Skeletal muscle satellite cell (primary cell): ENCODE results near the gene ABHD11.

Source experiments
- H3K27me3 ChIP-seq: 2 replicates; pipeline ENCODE4 v1.7.0; 2013; ENCODE audit warnings: low read length; ENCODE audit not compliant: control insufficient read depth, insufficient read depth
- H3K36me3 ChIP-seq: 2 replicates; pipeline ENCODE4 v1.7.0; 2013; ENCODE audit warnings: mild to moderate bottlenecking, control low read depth, low read length; ENCODE audit not compliant: insufficient read depth
- H3K4me1 ChIP-seq: 2 replicates; pipeline ENCODE4 v1.7.0; 2013; ENCODE audit warnings: low read length; ENCODE audit not compliant: control insufficient read depth, insufficient read depth
- H3K4me2 ChIP-seq: 2 replicates; pipeline ENCODE4 v1.7.0; 2013; ENCODE audit warnings: mild to moderate bottlenecking, low read length
- H3K4me3 ChIP-seq: 2 replicates; pipeline ENCODE4 v1.7.0; 2013; ENCODE audit warnings: low read length
- H3K9ac ChIP-seq: 2 replicates; pipeline ENCODE4 v1.7.0; 2013; ENCODE audit warnings: mild to moderate bottlenecking, low read depth, low read length, moderate library complexity
- H3K9me3 ChIP-seq: replicated peaks from 2 replicates; pipeline ENCODE4 v1.7.0; 2013; ENCODE audit warnings: mild to moderate bottlenecking, control low read depth, low read length

ABHD11 gene

DNA sequence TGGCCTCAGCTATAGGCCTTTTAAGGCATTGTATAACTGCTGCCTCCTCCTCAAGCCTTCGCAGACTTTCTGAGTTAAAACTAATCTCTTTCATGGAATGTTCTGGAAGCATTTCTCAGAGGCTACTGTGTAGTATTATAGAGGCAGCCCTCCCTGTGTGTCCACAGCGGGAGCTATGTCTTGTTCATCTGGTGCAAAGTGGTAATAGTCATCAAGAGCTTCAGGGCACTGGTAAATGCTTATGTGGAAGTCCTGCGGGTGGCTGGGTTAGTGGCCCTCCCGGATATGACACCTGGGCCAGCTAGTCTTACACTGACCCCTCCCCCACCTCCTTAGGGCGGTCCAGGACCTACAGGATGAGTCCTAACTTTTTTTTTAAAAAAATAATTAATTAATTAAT is 2.2 kb upstream of the ABHD11 start:
- Histone ChIP-seq H3K36me3 (peaks cover 18% of the 10 kb centered on the region), H3K4me2 (no peak overlapping the region), H3K27me3 (no peaks in the 10 kb centered on the region), H3K9me3 (no peaks in the 10 kb centered on the region), H3K9ac (no peak overlapping the region), H3K4me3 (no peak overlapping the region), H3K4me1 (peaks cover 12% of the 10 kb centered on the region)

DNA sequence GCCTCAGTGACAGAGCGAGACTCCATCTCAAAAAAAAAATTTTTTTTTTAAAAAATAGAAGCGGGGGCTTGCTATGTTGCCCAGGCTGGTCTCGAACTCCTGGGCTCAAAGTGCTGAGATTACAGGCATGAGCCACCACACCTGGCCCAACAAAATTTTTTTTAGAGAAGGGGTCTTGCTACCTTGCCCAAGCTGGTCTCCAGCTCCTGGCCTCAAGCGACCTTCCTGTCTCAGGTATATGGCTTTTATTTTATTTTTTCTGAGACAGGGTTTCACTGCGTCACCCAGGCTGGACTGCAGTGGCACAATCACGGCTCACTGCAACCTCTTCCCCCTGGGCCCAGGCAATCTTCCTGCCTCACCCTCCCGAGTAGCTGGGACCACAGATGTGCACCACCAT is 1.6 kb upstream of the ABHD11 start:
- Histone ChIP-seq H3K9ac (no peak overlapping the region), H3K9me3 (no peaks in the 10 kb centered on the region), H3K4me1 (peaks cover 16% of the 10 kb centered on the region), H3K36me3 (peaks cover 20% of the 10 kb centered on the region), H3K27me3 (no peaks in the 10 kb centered on the region), H3K4me2 (no peak overlapping the region), H3K4me3 (no peak overlapping the region)

DNA sequence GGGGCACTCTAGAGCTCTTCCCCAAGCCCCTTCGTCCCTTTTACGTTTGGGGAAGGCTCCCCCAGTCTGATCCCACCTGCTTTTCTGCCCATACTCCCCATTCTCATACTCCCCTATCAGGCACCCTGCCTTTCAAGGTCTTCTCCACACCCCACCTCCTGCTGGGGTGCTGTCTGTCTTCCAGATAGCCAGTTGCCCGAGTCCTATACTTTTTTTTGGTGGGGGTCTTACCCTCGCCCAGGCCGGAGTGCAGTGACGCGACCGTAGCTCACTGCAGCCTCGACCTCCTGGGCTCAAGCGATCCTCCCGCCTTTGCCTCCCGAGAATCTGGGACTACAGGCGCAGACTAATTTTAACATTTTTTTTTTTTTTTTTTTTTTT is 775 bp upstream of the ABHD11 start:
- Histone ChIP-seq H3K4me1 (peaks cover 20% of the 10 kb centered on the region), H3K4me2 (peak overlapping the region; percentile 97), H3K36me3 (peaks cover 20% of the 10 kb centered on the region), H3K4me3 (peak overlapping the region; percentile 100), H3K9me3 (no peaks in the 10 kb centered on the region), H3K9ac (peak overlapping the region; percentile 90), H3K27me3 (no peaks in the 10 kb centered on the region)

DNA sequence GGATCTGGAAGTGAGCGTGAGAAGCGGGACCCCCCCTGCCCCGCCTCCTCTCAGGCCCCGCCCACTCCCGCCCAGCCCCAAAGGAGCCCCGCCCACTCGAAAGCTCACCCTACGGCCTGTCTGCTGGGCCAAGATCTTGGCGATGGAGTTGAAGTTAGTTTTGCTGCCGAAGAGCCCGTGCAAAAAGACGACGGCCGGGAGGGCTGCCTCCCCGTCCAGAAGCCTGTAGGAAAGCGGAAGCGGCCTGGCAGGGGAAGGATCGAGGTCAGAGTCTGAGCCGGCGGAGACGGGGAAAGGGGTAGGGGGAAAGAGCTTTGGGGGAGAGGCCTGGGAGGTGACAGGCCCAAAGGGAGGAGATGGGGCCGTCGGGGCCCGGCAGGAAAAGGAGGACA is 386 bp downstream of the ABHD11 start:
- Histone ChIP-seq H3K9ac (peak overlapping the region; percentile 90), H3K9me3 (no peaks in the 10 kb centered on the region), H3K4me3 (peak overlapping the region; percentile 100), H3K36me3 (peaks cover 20% of the 10 kb centered on the region), H3K27me3 (no peaks in the 10 kb centered on the region), H3K4me1 (peaks cover 20% of the 10 kb centered on the region), H3K4me2 (peak overlapping the region; percentile 97)

DNA sequence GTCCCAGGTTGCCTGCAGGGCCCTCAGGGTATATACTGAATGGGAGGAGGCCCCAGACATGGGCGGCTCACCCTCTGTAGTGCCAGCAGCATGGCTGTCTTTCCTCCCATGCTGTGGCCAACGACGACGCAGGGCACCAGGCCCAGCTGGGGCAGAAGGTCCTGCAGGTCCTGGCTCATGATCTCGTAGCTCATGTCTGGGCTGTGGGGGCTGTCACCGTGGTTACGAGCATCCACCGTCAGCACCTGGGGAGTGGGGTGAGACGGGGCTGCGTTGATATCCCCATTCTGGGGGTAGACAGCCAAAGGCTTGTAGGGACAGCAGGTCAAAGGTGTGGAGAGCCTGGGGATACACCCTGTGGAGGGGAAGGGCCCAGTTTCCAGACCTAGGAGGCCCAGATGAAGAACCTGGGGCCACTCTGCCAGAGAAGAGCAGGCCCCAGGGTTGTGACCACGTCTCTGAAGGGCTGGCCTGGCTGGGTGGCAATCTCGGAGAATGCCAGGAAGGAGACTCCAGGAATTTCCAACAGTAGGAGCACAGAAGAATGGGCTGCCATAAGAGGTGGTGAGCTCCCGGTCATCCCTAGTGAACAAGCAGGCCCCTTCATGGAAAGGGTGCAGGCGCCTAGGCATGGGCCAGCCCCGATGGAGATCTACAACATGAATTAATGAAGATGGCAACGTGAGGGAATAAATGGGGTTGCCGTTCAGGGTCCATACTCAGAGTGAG is 947 bp downstream of the ABHD11 start:
- peak overlapping the region; percentile 90 for H3K9ac ChIP-seq
- peak overlapping the region; percentile 97 for H3K4me2 ChIP-seq
- no peaks in the 10 kb centered on the region for H3K27me3 ChIP-seq
- peak overlapping the region; percentile 100 for H3K4me3 ChIP-seq
- peaks cover 20% of the 10 kb centered on the region for H3K36me3 ChIP-seq
- H3K9me3 ChIP-seq, result no peaks in the 10 kb centered on the region
- H3K4me1 ChIP-seq, result peaks cover 20% of the 10 kb centered on the region

DNA sequence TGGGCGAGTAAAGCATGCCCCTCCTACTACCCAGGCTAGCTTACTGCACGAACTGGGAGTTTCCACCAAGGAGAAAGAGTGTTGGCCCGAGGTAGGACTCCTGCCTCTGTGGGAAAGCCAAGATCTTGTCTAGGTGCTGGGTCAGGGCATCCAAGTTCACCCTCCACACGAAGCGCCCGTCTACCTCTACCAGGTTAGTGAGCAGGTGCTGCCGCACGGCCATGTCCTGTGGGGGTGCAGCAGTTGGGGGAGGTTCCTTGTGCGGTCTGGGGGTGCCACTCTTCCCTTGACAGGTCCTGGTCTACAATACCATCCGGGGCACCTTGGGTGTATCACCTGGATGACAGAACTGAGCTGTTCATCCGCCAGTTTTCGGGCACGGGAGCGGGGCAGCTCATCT is 1.7 kb downstream of the ABHD11 start:
- no peaks in the 10 kb centered on the region for H3K27me3 ChIP-seq
- H3K9me3 ChIP-seq, result no peaks in the 10 kb centered on the region
- H3K36me3 ChIP-seq, result peaks cover 20% of the 10 kb centered on the region
- H3K4me1 ChIP-seq, result peaks cover 20% of the 10 kb centered on the region
- no peak overlapping the region for H3K4me3 ChIP-seq
- H3K4me2 ChIP-seq, result no peak overlapping the region
- H3K9ac ChIP-seq, result no peak overlapping the region

DNA sequence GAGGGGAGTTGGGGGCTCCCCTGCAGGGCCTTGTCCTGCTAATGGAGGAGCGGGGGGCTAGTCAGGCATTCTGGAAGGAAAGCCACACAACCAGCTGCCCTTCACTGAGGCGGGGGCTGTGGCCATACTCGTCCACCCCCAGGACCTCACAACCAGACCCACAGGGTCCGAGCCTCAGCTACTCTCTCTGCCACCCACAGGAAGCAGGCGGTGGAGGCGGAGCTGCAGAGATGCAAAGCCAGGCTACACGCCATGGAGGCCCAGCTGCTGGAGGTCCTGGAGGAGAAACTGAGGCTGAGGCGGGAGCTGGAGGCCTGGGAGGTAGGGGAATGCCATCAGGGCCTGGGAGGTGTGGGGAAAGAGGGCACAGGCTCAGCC is 3.1 kb downstream of the ABHD11 start:
- H3K27me3 ChIP-seq, result no peaks in the 10 kb centered on the region
- peaks cover 20% of the 10 kb centered on the region for H3K36me3 ChIP-seq
- no peaks in the 10 kb centered on the region for H3K9me3 ChIP-seq
- H3K4me3 ChIP-seq, result no peak overlapping the region
- H3K9ac ChIP-seq, result no peak overlapping the region
- H3K4me2 ChIP-seq, result no peak overlapping the region
- H3K4me1 ChIP-seq, result peaks cover 20% of the 10 kb centered on the region

DNA sequence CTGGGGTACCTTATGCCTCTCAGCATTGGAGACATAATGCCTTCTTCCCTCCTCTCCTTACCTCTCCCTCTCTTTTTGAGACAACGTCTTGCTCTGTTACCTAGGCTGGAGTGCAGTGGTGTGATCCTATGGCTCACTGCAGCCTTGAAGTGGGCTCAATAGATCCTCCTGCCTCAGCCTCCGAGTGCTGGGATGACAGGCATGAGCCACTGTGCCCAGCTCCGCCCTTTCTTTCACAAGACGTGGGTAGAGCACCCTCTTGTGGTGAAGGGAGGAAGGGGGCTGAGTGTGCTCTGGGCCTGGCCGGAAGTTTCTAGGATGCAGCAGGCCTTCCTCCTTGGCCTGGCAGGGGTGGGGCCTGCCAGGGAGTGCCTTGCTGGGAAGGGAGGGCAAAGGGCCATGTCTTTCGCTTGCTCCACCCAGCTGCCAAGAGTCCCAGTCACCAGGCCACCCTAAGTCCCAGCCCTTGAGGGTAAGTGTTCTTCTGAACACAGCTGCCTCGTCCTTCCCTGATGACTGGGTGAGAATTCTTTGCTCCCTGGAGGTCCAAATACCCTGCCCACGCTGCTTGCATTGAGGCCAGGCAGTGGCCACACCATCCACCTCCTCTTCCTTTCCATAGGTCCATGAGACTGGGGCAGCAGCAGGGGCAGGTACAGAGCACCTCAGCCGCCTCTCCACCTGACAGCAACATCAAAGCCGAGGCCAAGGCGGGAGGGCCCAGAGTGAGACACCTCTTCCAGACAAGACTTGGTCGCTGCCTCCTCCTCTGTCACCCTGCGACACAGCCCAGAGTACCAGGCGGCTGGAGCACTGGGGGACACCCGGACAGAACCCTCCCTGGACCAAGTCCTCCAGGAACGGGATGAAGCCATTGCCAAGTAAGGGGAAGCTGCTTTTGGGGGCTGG is 3.7 kb downstream of the ABHD11 start:
- Histone ChIP-seq H3K4me3 (no peak overlapping the region), H3K9me3 (no peaks in the 10 kb centered on the region), H3K27me3 (no peaks in the 10 kb centered on the region), H3K4me1 (peaks cover 20% of the 10 kb centered on the region), H3K36me3 (peaks cover 20% of the 10 kb centered on the region), H3K9ac (peak overlapping the region; percentile 18), H3K4me2 (no peak overlapping the region)

DNA sequence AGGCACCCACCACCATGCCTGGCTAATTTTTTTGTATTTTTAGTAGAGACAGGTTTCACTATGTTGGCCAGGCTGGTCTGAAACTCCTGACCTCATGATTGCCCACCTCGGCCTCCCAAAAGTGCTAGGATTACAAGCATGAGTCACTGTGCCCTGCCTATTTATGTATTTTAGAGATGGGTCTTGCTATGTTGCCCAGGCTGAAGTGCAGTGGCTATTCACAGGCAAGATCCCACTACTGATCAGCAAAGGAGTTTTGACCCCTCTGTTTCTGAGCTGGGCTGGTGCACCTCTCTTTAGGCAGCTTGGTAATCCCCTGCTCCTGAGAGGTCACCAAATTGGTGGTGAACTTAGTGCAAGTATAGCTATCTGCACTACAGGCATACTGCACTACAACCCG is 6.2 kb downstream of the ABHD11 start:
- Histone ChIP-seq H3K9me3 (no peaks in the 10 kb centered on the region), H3K4me1 (peaks cover 9% of the 10 kb centered on the region), H3K36me3 (peaks cover 17% of the 10 kb centered on the region), H3K4me3 (no peak overlapping the region), H3K9ac (no peak overlapping the region), H3K27me3 (peaks cover 3% of the 10 kb centered on the region), H3K4me2 (no peak overlapping the region)

DNA sequence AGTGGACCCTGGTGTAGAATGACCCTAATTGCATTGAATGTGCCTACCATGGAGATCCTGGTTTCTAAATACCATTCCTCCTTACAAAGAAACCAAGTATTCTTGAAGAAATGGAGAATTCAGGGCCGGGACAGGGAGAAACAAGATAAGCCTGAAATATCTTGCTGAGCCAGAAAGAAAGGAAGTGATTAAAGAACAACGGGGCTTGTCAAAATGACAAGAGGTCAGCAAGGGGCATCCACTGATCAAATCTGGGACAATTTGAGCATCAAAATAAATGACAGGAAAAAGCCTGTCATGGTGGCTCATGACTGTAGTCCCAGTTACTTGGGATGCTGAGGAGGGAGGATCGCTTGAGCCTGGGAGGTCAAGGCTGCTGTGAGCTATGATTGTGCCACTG is 8.1 kb downstream of the ABHD11 start:
- Histone ChIP-seq H3K4me1 (peaks cover 5% of the 10 kb centered on the region), H3K4me2 (no peak overlapping the region), H3K27me3 (peaks cover 7% of the 10 kb centered on the region), H3K36me3 (no peaks in the 10 kb centered on the region), H3K9ac (no peak overlapping the region), H3K9me3 (no peaks in the 10 kb centered on the region), H3K4me3 (no peak overlapping the region)

DNA sequence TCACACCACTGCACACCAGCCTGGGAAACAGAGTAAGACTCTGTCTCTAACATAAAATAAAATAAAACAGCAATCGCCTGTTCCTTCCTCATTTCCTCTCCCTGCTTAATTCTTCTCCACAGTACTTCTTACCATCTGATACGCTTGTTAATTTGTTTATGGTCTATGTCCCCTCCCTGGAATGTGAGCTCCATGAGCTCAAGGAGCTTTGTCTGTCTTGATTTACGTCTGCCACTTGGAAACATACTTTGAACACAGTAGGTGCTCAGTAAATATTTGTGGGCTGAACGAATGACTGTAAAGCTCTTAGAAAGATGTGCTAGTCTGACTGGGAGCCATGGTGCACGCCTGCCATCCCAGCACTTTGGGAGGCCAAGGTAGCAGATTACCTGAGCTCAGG is 10.1 kb downstream of the ABHD11 start:
- Histone ChIP-seq H3K9me3 (no peaks in the 10 kb centered on the region), H3K9ac (no peak overlapping the region), H3K27me3 (peaks cover 7% of the 10 kb centered on the region), H3K4me3 (no peak overlapping the region), H3K4me1 (no peaks in the 10 kb centered on the region), H3K4me2 (no peak overlapping the region), H3K36me3 (no peaks in the 10 kb centered on the region)
